HG02938 (cell line): ENCODE data around the gene PCDH12.
A peak's percentile ranks its signal among the peaks of the same experiment; 100 is the strongest.

Source experiments
- ATAC-seq: cut with Tn5 transposase; IDR thresholded peaks from one replicate; pipeline ENCODE4 v1.9.1; 2021; ENCODE audit warnings: mild to moderate bottlenecking, moderate library complexity; ENCODE audit not compliant: unreplicated experiment

Gene PCDH12

DNA sequence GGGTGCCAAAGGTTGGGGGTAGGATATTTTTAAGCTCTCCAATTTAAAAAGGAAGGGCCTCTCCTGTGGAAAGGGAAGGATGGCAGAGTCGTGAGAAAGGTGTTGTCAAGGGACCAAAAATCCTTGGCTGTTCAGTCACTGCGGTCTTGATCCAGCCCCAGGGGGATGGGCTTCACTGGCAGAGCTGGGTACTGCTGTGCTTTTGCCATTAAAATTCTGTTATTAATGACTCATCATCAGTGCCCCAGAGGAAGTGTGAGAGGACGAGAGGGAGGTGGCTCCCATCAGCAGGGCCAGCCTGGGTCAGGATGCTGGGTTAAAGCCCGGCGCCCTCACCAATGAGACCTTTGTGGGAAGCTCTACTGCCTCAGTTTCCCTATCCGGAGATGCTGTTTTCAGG, 16.7 kb downstream of the PCDH12 start:
- no peak for ATAC-seq

DNA sequence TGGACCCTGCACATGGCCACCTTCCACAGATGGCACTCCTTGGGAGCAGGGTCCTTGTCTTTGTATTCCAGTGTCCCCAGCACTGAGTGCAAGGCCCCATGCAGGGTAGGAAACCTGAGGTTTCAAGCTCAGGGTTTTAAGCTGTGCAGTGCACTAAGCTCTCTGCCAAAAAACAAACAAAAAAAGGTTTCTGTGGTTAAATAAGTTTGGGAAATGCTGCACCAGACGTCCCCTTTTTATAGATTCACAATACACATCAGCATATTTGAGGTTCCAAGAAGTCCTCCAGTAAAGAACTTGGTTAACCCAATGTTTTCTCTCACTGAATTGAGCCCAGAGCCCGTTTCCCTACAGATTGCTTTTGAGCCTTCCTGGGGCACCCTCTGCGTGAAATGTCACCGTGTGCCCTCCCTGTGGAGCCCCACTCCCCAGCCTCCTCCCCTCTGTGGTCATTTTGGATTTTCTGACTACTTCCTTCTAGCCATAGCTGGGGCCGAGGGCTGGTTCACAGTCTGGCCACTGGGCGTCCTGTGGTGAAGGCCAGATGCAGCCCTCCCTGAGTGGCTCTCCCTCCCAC, 17.2 kb downstream of the PCDH12 start:
- ATAC-seq: no peak

DNA sequence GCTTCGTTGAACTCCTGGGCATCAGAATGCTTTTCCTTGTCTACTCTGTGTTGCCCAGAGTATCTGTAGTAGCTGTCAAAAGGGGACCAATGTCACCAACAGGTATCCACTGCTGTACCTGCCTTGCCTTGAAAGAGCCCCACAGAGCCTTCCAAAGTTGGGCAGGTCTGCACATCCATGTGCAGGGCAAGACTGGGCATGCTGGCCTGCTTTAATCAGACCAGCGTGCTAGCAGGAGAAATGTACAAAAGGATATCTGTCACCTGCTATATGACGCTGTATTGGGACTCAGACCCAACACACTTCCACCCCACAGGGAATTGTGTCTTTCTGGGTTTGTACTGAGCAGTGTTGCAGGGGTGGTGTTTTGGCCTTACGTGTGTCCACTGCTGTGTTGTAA, 22.5 kb downstream of the PCDH12 start:
- ATAC-seq: no peak

DNA sequence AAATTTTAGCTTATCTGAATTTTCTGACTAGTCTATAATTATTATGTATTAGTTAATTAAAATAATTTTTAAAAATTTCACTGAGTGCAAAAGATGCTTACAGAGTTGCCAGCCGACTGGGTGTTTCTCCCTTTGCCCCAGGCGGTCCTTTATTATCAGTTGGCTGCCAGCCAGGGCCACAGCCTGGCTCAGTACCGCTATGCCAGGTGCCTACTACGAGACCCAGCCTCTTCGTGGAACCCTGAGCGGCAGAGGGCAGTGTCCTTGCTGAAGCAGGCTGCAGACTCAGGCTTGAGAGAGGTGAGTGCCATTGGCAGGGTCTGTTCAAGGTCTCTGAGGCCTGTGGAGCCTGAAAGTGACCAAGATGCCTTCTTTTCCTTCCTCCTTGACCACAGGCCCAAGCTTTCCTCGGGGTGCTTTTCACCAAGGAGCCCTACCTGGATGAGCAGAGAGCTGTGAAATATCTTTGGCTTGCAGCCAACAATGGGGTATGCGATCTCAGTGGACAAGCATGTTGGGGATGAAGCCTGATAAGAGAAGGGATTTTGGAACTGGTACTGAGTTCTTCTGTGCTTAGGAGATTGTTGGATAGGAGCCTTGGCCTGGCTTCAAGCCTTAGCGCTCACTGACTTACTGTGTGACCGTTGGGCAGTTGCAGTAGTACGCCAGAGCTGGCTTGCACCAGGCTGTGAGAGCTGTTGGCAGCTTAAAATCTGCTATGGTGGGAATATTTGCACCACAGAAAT, 23.7 kb downstream of the PCDH12 start:
- no peak for ATAC-seq

DNA sequence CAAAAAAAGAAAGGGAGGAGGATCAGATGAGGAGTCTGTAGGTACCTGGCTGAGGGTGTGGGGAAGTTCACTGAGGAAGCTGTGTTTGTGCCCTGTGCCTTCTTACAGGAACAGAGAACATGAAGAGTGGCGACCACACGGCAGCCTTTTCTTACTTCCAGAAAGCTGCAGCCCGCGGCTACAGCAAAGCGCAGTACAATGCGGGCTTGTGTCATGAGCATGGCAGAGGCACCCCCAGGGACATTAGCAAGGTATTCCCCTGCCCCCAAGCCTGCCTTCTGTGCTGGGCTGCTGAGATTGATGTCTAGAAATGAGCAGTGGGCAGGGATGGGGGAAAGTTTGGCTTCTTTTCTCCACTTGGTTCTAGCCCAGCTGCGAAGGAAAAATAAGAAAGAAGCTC, 24.9 kb downstream of the PCDH12 start:
- ATAC-seq: no peak

DNA sequence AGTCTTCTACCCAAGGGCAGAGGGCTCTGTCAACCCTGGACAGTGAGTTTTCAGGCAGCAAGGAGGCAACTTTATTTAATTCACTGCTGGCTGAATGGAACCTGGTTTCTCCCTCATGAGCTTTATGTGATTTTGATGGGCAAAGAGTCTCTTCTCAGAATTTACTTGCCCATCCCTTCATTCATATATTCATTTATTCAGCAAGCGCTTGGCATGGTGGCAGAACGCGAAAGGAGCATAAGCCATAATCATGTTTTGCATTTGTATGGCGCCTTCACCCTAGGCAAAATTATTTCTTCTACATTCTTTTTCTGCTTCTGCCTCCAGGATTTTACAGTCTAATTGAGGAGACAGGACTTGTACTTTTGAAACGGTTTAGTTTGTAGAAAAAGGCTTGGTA, 26.3 kb downstream of the PCDH12 start:
- no peak for ATAC-seq

DNA sequence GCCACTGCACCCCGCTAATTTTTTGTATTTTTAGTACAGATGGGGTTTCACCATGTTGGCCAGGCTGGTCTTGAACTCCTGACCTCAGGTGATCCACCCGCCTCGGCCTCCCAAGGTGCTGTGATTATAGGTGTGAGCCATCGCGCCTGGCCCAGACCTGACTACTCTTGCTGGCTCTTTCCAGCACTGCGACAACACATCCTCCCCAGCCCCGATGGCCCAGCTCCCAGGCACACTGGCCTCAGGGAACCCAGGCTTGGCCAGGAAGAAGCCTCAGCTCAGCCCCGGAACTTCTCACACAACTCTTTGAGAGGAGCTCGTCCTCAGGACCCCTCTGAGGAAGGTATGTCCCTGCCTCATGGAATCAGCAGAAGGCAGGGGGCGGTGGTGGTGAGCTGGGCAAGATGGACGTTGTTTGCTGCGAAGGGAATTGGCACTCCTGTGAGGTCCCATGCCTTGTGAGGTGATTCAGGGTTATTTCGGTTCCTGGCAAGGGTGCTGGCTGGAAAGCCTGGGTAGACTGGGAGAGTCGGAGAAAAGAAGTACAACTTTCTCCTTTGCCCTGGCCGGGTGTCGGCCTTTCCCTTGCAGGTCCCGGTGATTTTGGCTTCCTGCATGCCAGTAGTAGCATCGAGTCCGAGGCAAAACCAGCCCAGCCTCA, 28.5 kb downstream of the PCDH12 start:
- no peak for ATAC-seq

DNA sequence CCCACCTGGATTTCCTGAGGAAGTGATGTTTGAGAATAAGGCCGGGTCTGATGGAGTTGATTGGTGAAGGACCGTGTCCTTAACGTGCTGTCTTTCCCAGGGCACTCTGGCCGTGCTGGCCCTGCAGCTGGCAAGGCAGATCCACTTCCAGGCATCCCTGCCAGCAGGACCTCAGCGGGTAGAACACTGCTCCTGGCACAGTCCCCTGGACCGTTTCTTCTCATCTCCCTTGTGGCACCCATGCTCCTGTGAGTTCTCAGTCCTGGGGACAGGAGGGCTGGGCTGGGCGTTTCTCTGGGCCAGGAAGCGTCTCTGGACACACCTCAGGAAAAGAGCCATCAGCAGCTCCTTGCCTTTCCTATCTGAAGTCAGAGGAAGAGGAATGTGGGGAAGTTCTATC, 30.0 kb downstream of the PCDH12 start:
- no peak for ATAC-seq

DNA sequence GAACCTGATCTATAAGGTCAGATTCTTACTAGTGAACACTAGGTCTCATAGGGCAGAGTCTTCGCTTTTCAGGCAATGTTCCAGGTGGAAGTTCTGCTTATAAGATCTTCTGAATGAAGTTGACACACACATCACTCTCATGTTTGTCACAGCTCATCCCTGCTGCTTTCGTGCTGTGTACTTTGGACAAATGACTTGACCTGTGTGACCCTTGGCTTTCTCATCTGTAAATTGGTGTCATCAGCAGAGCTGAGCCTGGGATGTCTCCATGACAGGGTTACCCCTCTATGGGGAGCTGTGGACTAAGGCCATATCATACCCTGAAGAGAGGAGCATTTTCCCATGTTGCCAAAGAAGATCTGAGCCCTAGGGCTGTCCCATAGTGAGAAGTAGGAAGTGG, 31.6 kb downstream of the PCDH12 start:
- ATAC-seq: no peak

DNA sequence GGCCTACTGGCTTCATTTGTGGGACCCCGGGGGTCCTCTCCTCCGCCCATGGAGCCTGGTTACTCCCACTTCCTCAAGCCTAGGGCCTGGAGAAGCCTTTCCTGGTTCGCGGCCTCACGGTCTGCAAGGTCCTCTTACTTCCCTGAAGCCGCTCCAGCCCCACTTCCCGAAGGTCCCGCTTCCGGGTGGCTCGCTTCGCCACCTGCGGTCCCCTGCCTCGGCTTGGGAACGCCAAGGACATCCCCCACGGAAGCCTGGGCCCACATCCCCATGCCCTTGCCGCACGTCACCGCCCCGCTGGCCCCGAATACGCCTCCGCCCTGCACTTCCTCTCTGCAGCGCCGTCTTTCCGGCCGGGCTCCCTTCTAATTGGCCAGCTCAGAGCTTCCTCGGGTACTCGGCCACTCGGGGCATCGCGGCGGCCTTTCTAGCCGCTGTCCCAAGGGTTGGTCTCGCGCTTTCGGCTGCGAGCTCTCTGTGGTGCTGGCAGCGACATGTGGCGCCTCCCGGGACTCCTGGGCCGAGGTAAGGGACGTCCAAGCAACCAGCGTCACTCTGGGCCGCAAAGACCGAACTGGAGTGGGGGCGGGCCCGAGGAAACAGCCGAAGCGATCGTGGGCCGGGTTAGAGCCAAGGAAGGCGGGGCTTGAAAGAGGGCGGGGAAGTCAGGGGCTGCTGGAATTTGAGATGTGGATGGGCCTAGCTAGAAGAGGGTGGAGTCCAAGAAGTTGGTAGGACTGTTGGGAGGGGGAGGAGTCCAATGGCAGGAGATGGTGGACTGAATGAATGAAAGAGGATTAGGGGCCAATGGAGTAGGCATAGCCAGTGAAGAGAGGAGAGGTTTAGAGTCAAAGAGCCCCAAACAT, 34.3 kb downstream of the PCDH12 start, which contains the start of gene DELE1:
DELE1 (plus strand) TSS at position 424 of the 866 bp plus-strand sequence; CDS start at position 495, 71 bp downstream.
- peak; percentile 97 for ATAC-seq

DNA sequence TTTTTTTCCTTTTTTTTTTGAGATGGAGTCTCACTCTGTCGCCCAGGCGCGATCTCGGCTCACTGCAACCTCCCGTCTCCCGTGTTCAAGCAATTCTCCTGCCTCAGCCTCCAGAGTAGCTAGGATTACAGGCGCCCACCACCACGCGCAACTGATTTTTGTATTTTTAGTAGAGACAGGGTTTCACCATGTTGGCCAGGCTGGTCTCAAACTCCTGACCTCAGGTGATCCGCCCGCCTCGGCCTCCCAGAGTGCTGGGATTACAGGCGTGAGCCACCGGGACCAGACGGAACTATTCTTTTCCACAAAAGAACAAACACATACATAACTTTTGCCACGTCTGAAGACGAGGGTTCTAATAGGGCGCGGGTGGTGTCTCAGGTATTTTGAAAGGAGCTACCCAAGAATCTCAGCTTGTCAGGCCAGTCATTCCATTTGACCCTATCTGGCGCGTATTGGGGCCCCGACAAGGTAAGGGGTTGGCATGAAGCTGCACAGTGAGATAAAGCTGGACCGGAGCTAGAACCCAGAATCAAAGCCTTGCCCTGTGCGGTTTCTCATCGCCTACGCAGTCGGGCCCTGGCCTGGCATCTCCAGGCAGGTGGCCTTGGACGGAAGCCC, 35.1 kb downstream of the PCDH12 start:
- peak; percentile 6 for ATAC-seq

DNA sequence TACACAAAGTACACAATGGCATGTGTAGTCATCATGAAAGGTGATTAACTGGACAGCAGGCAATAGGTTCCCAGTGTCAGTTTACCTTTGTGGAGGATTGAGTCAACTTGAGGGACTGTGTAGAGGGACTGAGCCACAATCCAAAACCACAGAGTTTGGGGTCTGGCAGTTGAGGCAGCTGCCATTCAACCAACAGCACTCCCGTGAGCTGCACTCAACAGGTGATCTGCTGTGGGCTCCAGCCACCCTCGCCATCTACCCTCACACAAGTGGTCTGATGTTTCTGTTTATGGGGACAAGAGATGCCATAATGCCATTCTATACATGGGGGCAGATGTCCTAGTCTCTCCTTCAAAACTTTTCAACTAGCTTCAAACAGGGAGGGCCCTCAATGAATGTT, 37.2 kb downstream of the PCDH12 start:
- no peak for ATAC-seq

DNA sequence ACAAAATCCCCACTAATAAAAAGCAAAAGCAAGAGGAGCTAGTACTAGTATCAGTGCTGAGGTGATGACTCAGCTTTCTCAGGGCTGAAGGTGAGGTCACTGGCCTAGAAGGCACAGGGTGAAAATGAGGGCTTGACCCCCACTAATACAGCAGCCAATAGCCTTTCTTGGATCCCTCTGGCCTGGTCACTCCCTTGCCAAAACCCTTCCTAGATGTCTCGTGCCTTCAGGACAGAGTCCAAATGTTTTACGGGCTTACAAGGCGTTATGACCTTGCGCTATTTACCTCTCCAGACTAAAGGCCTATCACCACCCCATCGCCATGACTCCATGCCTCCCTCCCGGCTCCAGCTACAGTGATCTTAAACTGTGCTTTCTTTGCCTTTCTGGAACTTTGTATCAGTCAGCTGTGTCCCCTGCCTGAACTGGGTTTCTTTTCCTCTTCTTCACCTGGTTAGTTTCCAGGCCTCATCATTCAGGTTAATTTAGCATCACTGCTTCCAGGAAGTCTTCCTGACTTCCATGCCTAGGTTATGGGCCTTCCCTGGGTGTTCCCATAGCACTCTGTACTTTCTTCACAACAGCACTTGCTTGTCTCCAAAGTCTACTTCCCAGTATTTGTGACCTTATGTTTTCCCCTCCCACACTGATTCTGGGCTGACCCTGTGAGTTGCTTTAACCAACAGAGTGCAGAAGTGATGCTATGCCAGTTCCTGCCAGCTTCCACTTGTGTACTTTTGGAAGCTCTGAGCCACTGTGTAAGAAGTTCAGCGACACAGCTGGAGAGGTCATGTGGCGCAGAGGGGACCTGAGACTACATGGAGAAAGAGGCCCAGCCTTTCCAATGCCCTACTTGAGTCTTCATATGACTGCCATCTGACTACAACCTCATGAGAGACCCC, 38.5 kb downstream of the PCDH12 start:
- no peak for ATAC-seq

DNA sequence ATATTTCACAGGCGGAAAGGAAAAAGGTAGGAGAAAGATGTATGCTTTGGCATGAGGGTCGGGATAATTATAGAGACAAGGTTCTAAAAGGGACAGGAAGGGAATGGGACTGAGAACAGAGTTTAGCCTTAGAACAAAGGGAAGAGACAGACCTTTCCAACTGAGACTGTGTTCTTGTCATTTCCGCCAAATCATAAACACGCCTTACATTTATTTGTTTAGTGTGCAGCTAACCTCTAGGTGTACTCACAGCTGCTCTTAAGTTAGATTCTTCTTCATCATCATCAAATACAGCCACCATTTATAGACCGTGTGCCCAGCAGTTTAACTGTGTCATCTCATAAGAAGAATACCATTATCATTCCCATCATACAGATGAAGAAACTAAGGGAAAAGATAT, 40.2 kb downstream of the PCDH12 start:
- ATAC-seq: no peak

DNA sequence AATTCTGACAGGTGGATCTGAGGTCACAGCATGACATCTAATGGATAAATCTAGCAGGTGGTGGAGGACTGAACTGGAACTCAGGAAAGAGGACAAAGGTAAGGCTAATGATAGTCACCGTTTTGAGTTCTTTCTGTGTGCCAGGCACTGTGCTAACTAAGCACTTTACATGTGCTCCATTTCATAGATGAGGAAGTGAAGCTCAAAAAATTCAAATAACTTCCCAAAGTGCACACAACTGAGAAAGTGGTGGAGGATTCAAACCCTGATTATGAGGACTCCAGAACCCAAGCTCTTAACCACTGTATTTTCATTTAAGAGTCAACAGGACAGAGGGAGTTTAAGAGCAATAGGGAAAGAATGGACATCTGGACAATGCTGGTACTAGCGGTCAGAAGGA, 41.5 kb downstream of the PCDH12 start:
- ATAC-seq: no peak

DNA sequence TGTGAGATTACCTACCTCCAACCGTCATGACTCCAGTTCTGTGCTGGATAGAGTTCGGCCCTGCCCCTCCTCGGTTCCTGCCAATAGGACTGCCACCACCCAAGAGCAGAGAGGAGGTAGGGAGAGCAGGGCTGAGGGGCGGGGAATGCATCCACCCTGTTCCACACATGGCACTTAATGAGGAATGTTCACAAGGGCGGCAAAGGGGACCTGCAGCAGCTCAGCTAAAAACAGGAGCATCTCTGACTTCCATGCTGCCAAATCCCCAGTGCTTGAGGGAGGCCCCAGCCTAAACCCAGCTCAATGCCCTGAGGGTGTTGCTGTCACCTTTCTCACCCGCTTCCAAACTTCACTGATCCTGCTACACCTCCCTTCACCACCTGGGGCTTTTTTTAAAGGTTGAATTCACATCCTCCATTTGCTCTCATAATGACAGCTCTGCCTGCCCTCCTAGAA, 42.1 kb downstream of the PCDH12 start:
- ATAC-seq: no peak

DNA sequence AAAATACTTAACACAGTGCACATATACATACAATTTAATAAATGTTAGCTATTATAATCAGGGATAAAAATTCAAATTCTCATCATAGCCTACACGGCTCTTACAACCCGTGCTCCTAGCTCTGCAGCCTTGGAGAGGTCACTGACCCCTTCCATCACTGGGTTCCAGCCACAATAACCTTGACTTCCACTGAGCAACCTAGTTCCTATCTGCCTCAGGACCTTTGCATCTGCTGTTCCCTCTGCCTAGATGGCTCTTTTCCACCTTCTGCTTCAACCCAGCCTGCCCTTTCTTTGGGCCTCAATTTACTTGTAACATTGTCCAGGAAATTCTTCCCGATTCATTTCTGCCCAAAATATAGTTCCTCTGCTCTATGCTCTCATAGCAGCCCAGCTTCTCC, 43.2 kb downstream of the PCDH12 start:
- ATAC-seq: no peak

DNA sequence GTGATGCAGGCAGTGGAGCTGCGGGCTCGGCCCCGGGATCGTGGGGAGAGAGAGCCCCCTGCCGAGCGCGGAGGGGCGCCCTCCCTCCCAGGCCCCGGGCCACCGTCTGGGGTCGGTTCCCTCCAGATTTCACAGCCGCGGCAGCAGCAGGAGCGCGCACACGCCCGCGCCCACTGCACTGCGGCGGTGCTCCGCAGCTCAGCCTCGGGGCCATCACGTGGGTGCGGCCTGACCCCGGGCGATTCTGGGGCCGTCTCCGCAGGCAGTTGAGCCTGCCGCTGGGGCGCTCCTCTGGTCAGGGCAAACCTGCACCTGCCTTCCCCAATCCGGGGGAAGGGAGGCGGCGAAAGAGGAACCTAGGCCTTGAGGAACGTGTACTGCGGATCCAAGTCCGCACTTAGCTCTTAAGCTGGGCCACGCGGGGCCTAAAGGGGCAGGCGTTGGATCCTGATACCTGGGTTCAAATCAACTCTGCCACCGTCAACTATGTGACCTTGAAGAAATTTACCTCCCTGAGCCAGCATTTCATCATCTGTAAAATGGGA, 43.7 kb downstream of the PCDH12 start:
- no peak for ATAC-seq

DNA sequence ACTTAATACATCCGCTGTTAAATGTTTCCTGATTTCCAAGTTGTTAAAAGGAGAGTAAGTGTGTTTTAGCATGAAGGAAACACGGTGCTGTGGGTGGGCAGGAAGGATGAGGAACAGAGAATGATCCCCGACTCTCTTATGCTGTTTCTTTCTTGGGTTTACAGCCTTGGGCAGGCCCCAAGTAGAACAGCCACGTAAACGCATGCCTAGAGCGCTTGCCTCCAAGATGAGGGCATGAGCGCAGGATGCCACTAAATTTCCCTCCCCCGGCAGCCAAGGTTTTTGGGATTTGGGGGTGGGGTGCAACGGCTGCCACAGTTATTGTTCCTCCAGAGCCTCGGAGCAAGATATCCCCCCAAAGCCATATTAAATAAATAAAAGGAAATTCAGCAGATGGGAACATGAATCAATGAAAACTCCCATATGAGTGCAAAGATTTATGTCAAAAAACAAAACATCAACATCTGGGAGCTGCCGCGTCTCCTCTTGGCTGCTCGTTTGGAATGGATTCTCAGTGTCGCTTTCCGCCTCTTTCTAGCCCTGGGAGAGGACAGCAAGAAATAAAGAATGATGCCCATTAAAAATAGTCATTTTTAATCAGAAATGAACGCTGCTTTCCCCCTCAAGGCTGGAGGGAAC, 44.3 kb downstream of the PCDH12 start:
- ATAC-seq: no peak
